Right atrium auricular region (tissue), 2 donors: ENCODE data around the gene LIX1L. TPM values are rescaled to one million over a fixed set of nuclear protein-coding genes. Genes with fewer than 3 reads are reported as not detected.

Experiments used
- DNase-seq: peaks from one replicate; pipeline ENCODE4 v3.0.0-alpha.2; 2019; ENCODE audit warnings: low spot score
- H3K27ac ChIP-seq, 2 donors: fragments of 200-600 bp; sonication (generic); 1 replicate in 1 of 2; 2 replicates in 1 of 2; pipeline ENCODE4 v1.5.1; 2016 to 2019
- H3K27me3 ChIP-seq, 2 donors: fragments of 200-600 bp; sonication (generic); one replicate each; pipeline versions ENCODE4 v1.5.1 to v1.6.0; 2017 to 2019
- H3K36me3 ChIP-seq: fragments of 200-600 bp; sonication (generic); one replicate; pipeline ENCODE4 v1.5.1; 2016
- H3K4me1 ChIP-seq, 2 donors: fragments of 200-600 bp; sonication (generic); one replicate each; pipeline versions ENCODE4 v1.5.1 to v1.6.0; 2017 to 2019
- H3K4me3 ChIP-seq, 2 donors: fragments of 200-600 bp; sonication (generic); 1 replicate in 1 of 2; 2 replicates in 1 of 2; pipeline ENCODE4 v1.5.1; 2017 to 2019; ENCODE audit warnings: mild to moderate bottlenecking in 1 of 2, moderate library complexity in 1 of 2
- H3K9me3 ChIP-seq, 2 donors: fragments of 200-600 bp; sonication (generic); one replicate each; pipeline ENCODE4 v1.5.1; 2019
- CTCF ChIP-seq, 2 donors: fragments of 200-600 bp; sonication (generic); IDR thresholded peaks; one replicate each; pipeline ENCODE4 v1.5.1; 2019; ENCODE audit warnings: antibody characterized with exemption in 2 of 2
- total RNA-seq, 2 donors: library from RNA; depleted of rRNA; stranded (reverse); fragments of >200 nt; gene quantifications; one replicate each; pipeline ENCODE4 v1.1.0, GENCODE V29; 2016

The LIX1L gene
- total RNA-seq, 2 donors from 2014 or later: 26.6 to 36.6 TPM

DNA sequence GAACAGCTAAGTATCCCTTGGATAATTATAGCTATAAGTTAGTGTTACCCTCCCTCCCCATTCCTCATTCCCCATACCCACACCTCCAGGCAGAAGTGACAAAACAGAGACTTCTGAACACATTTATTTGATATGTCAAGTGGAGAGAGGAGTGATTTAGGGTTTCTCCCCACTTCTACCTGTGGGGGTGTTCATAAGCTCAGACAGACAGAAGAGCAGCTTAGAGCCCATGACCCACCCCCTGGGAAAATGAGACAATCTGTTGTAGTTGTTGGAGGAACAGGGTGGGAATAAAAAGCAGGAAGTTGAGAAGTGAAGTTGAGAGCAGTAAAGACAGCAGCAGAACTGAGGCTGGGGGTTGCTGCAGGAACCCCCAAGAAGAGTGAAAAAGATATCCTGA lies 1.5 kb upstream of the LIX1L start:
- Histone ChIP-seq H3K36me3 (no peaks in the 10 kb centered on the region), H3K27me3 (no peaks in the 10 kb centered on the region), H3K4me1 (peaks cover 0 to 73% of the 10 kb centered on the region in 2 donors), H3K4me3 (no peak overlapping the region), H3K27ac (peak overlapping the region; percentile 93 to 98), H3K9me3 (no peaks in the 10 kb centered on the region)
- no peak for TF ChIP-seq CTCF (IDR thresholded peaks at IDR 0.05)
- no peak for DNase-seq

DNA sequence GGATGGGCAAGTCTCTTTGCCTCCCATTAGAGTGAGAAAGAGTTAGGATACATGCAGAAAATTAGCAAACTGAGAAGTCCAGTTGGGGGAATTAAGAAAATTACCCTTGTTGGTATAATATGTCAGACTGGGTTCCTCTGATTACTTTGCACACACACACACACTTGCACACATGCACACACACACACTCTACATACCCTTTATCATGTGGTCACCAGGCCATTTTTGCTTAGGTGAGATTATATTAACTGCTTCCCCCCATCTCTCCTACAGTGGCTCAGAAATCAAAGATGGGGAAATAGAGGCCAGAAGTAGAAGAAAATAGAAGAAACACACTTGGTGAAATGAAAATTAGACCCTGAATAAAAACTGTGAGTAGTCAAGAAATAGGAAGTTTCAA lies 917 bp upstream of the LIX1L start:
- Histone ChIP-seq H3K4me3 (no peak overlapping the region), H3K36me3 (no peaks in the 10 kb centered on the region), H3K27me3 (no peaks in the 10 kb centered on the region), H3K9me3 (no peaks in the 10 kb centered on the region), H3K4me1 (peaks cover 0 to 74% of the 10 kb centered on the region in 2 donors), H3K27ac (peak overlapping the region; percentile 97 to 98)
- DNase-seq: no peak
- TF ChIP-seq CTCF (IDR thresholded peaks at IDR 0.05): no peak

DNA sequence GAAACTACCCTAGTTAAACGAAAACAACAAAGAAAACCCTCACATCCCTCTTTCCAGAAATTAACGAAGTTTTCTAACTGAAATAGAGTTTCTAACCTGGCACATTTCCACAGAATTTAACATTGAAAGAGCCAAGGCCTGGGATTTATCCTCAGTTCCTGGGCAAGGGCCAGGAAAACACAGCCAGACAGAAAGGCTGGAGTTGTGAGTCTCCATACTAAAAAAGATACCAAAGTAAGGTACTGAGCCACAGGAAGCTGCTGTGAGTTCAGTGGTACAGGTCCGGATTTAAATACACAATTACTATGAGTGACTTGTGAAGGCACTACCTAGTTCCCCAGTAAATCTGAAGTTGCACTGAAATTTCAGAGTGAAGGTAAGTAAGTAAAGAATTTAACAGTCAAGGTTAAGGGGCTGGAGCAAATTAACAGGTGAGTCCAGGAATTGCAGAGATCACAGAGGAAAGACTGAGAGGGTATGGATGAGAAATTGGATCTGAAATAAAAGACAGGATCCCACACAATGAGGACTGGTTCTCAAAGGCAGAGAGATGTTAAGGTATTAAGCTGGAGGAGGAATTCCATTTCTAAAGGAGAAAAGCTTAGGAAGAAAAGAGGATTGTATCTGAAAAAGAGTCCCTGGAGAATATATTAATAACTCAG lies 905 bp downstream of the LIX1L start:
- Histone ChIP-seq H3K4me3 (peak overlapping the region; percentile 80 to 82), H3K9me3 (no peaks in the 10 kb centered on the region), H3K36me3 (no peaks in the 10 kb centered on the region), H3K27me3 (no peaks in the 10 kb centered on the region), H3K4me1 (peaks cover 0 to 60% of the 10 kb centered on the region in 2 donors), H3K27ac (peak overlapping the region; percentile 97 to 98)
- DNase-seq: no peak
- TF ChIP-seq CTCF (IDR thresholded peaks at IDR 0.05): no peak

GRCh38 chr1:145956361-145956760 lies 1.5 kb downstream of the LIX1L start:
- Histone ChIP-seq H3K4me1 (peaks cover 0 to 55% of the 10 kb centered on the region in 2 donors), H3K4me3 (peak overlapping the region; percentile 80 to 82), H3K36me3 (no peaks in the 10 kb centered on the region), H3K27ac (peak overlapping the region; percentile 97 to 98), H3K27me3 (no peaks in the 10 kb centered on the region), H3K9me3 (no peaks in the 10 kb centered on the region)
- no peak for DNase-seq
- no peak for TF ChIP-seq CTCF (IDR thresholded peaks at IDR 0.05)

DNA sequence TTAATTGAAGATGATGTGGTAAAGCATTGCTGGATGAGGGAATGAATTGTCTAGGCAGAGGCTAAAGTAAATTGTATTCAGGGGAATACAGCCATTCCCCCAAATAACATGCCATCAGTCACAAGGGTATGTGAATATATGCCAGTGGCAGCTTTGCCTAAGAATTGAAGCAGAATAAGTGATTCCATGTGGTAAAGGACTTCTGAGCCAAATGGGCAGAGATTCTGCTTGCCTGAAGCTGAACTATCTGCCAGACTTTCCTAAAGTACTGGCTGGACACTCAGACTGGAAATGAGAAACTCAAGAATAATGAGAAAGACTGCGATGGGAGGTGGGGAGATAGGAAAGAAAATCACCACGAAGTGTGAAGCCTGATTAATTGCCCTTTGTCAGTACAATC lies 2.4 kb downstream of the LIX1L start:
- H3K27ac ChIP-seq: peak overlapping the region; percentile 97 to 98
- H3K4me1 ChIP-seq: peaks cover 0 to 61% of the 10 kb centered on the region in 2 donors
- TF ChIP-seq CTCF (IDR thresholded peaks at IDR 0.05): no peak
- H3K27me3 ChIP-seq: no peaks in the 10 kb centered on the region
- H3K9me3 ChIP-seq: no peaks in the 10 kb centered on the region
- H3K4me3 ChIP-seq: peak overlapping the region in 1 of 2 donors; percentile 3
- H3K36me3 ChIP-seq: no peaks in the 10 kb centered on the region
- DNase-seq: no peak

- no peak for DNase-seq
- Histone ChIP-seq H3K9me3 (no peaks in the 10 kb centered on the region), H3K27me3 (no peaks in the 10 kb centered on the region), H3K36me3 (no peaks in the 10 kb centered on the region), H3K4me1 (peaks cover 0 to 61% of the 10 kb centered on the region in 2 donors), H3K4me3 (no peak overlapping the region), H3K27ac (no peak overlapping the region)
- no peak for TF ChIP-seq CTCF (IDR thresholded peaks at IDR 0.05)
These were observed 4.0 kb downstream of the LIX1L start for GRCh38 chr1:145953861-145954260.
